Activated CD4-positive, alpha-beta T cell treated with anti-CD3 and anti-CD28 coated beads for 1 hour (primary cell): Measurements from ENCODE around the gene SNED1.

Experiments used
- DNase-seq: peaks from one replicate; pipeline ENCODE4 v3.0.0-alpha.2; 2020

The SNED1 gene

DNA sequence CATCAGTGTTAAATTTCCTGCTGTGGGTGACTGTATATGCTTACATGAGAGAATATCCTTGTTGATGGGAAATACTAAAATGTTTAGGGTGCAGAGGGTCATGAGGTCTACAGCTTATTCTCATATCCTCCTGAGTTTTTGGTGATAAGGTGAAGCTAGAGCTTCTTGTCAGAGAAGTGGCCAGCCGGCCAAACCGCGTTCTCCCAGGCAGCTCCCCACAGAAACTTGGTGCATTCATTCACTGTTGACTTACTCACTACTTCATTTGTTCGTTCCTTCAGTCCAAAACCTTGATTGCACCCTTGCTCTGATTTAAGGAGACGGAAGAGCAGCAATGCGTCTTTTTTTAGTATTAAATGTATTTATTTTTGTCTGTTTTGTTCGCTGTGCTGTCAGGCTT is 8.7 kb downstream of the SNED1 start:
- no peak for DNase-seq

DNA sequence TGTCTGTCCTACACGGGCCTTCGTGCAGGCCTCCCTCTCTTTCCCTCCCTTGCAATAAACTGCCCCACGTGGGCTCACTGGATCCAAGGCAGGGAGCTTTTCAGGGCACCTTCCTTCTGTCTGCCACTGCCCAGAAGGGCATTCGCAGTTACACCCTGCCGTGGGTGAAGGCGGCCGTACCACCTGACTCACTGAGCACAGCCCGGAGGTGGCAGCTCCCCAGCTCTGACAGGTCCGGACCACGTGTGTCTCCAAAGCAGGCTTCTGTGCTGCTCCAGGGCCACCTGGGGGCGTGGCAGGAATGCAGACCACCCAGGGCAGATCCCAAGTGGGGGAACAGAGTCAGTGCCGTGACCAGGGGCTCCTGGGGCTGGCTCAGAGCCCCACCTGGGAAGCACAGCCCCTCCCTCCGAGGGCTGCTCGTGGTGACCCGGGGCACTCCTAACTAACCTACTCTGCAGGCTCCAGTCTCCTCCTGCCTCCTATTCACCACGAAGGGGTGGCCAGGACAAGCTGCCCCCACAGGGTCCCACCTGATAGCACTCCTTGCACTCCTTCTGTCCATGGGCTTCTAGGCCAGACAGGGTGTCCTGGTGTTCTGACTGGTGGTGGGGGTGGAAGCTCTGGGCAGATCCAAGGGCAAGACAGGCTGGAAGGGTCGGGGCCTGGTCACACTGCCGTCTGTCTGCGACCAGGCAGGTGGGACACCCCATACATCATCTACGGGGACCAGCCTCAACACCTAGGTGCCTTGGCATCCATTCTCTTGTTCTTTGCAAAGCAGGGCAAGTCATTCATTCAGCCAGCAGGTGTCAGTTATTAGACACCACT is 9.7 kb downstream of the SNED1 start:
- peak; percentile 6 for DNase-seq

DNA sequence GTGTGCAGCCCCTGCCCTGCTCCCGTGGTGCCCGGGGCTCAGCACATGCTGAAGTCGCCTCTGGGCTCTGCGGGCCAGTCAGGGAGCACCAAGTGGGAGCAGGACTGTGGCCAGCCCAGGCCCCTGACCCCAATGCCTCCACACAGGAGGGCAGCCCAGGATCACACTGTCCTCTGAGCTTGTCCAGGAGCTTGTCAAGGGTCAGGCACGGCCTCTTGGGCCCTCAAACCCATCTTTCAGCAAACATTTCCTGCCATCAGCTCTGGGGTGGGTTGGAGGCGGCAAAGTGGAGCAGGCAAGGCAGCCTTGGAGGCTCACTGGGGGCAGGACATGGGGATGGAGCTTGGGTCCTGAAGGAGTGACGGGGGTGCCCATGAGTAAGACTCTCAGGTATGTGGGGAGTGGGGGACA is 10.3 kb downstream of the SNED1 start:
- no peak for DNase-seq

DNA sequence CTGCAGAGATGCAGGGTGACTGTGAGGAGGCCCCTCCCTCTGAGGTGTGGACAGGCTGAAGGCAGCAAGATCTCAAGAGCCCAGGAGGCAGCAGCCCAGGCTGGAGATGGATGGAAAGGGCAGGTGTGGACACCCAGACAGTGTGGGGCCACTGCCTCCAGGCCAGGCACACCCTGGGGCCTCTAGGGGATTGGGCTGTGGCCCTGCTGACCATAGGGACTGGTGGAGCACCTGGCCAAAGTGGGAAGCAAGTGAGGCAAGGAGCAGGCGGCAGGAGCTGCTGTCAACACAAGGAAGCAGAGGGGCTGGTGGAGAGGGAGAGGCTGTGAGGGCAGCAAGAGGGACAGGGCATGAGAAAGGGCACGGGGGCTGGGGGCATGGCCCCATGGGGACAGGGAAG is 10.8 kb downstream of the SNED1 start:
- no peak for DNase-seq

DNA sequence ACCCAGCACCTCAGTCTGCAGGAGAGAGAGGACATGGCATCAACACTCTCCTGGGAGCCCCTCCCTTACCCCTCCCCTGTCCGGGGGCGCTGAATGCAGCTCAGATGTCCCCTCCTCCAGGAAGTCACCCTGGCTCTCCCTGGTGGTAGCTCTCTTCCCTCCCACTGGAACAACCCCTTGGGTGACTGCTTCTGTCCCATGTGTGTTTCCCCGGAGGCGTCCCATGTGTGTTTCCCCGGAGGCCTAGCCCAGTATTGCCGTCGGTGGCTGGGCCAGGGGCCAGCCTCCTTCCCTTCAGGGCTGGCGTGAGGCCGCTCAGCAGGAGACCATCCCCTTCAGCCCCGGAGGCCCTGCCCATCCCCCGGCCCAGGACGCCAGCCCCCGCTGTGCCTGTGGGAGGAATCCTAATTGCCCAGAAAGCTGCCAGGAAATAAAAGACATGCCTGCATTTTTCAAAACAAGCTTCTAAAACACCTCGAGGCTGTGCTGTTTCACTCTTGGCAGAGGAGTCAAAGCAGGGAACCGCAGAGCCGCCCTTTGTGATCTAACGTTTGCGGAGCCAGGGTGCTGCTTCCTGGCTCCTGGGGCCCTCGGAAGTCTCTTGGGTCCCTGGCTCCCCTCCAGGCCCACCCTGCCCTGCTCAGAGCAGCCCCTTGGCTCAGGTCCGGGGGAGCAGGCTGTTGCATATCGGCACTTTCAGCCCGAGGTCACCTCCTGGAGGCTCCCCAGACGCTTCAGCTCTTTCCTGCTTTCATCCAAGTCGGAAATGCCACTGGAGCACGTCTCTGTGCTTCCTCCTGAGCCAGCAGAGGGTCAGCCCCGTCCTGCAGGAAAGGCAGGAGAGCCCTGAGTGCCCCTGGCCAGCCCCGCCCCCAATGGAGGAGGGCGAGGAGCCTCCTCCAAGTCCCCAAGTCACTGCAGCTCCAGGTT is 11.4 kb downstream of the SNED1 start:
- peak; percentile 15 for DNase-seq

DNA sequence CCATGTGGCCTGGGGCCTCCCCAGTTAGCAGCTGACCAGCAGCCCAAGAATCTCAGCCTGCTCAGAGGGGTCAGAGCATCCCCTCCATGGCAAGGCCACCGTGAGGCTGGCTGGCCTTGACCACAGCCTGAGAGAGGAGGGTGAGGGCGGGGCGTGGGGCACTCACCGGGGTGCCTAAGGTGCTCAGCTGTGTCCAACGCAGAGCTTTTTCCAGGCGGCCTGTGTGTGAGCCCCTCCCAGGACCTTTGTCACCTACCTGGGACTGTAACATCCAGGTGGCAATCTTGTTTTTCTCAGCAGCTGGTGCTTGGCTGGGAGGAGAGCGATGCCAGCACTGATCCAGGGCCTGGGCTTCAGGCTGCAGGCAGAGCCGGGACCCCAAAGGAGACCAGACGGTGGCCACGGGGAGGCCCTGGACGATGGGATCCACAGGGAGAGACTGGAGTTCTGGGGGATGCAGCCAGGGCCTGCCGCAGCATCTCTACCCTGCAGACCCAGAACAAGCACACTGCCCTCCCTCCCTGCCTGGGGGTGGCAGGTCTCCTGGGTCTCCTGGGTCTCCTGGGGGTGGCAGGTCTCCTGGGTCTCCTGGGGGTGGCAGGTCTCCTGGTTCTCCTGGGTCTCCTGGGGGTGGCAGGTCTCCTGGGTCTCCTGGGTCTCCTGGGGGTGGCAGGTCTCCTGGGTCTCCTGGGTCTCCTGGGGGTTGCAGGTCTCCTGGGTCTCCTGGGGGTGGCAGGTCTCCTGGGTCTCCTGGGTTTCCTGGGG is 12.3 kb downstream of the SNED1 start:
- DNase-seq, result peak; percentile 2

DNA sequence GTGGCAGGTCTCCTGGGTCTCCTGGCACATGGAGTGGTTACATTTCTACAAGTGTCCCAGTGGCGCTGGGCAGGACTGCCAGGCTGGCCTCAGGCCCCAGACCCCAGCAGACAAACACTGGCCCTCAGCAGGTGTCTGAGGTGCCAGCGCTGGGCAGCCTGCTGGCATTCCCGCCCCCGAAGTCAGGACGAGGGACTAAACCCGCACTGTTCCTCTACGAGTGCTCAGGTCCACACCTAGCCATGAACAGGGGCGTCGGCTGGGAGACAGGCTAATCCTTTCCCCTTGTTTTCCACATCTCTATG is 12.8 kb downstream of the SNED1 start:
- DNase-seq, result no peak

DNA sequence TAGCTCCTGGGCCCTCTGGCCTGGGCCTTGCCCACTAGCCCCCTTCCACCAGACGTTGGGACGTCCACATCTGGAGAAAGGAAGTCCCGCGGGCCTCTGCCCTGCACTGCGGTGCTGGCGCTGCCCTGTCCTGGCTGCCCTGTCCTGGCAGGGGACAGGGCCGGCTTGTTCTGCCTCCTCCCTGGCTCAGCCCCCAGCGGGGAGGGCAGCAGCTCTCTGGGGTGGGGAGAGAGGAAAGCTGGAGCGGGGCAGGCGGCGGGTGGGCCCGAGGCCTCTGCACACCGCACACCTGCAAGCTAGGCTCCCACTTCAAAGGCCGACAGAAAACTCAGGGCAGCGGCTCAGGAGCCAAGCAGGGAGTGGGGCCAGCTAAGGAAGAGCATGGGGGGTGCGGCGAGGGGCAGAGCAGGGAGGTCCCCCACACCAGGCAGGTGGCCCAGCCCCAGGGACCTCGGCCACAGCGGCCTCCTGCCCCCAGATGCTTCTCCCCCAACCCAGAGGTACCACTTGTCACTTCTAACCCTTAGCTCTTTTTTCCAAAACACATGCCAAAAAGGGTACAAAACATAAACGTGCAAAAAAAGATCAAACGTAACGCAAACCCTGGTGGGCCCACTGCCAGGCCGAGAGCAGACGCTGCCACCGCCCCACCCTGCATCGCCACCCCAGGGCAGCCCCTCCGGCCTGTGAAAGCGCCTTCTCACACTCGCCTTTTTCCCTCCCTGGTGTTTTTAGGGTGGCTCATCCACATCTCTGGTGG is 13.5 kb downstream of the SNED1 start:
- peak; percentile 5 for DNase-seq

DNA sequence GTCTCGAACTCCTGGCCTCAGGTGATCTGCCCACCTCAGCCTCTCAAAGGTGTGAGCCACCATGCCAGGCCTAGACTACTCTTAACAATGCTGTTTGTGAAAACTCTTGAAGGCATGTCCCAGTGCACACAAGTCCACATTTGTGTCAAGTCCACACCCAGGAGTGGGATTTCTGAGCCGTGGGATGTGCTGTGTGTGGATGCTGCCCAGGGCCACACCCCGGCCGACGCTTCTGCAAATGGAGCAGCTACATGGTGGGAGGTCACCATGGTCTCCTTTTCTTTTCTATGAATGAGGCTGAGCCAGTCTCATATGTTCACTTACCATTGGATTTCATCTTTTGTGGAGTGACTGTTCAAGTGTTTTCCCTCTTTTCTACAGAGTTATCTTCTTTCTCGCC is 15.8 kb downstream of the SNED1 start:
- DNase-seq, result no peak

DNA sequence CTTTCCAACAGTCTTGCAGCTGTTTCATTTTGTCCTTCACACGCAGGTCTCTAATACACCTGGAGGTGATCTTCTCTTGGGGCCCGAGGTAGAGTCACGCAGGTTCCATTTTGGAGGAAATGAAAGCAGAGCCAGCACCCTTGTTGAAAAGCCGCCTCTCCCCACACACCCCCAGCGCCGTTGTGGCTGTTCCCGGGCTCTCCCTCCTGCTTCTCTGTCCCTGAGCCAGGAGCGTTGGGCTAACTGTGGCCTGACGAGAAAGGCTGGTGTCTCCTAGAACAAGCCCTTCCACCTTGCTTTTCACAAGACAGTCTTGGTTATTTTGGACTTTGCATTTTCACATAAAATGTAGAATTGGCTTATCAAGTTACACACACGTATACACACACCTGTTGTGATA is 16.3 kb downstream of the SNED1 start:
- peak; percentile 4 for DNase-seq

DNA sequence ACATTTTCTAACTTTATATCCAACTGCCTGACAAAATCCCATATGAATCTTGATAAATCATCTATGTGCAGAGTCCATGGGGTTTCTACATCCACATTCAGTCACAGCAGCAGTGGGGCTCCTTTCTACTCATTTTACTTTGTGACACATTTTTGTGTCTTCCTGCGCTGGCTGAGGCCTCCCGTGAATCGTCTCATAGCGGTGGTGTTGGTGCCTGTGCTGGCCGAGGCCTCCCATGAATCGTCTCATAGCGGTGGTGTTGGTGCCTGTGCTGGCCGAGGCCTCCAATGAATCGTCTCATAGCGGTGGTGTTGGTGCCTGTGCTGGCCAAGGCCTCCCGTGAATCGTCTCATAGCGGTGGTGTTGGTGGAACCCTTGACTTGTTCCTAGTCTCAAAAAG is 17.0 kb downstream of the SNED1 start:
- DNase-seq, result no peak

DNA sequence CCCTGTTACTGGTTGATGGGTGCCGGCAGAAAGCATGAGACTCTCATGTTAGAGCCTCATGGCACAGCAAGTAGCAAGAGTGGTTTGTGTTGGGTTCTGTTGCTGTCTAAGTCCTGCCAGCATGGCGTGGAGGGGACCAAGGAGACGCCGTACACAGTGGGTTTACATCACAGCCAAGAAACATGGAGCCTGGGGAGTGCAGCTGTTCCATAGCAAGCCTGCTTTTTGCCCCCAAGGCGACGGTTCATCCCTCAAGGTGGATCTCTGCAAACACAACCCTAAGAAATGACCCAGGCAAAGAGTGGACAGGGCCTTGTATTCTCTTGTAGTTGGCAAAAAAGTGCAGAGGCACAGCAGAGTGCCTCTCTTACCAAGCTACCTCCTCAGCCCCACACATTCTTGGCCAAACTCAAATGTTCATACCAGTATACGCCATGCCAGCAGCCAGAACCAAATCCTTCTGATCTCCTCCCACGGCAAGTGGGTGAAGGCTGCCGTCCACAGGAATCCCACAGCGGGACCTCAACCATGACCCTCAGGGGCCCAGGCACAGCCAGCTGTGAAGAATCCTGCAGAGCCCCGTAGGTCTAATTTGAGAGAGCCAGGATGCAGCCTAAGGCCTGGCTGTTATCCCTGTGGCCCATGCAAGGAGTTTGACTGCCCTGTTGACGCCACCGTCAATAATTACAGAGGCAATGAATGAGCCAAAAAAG is 19.0 kb downstream of the SNED1 start:
- peak; percentile 7 for DNase-seq

DNA sequence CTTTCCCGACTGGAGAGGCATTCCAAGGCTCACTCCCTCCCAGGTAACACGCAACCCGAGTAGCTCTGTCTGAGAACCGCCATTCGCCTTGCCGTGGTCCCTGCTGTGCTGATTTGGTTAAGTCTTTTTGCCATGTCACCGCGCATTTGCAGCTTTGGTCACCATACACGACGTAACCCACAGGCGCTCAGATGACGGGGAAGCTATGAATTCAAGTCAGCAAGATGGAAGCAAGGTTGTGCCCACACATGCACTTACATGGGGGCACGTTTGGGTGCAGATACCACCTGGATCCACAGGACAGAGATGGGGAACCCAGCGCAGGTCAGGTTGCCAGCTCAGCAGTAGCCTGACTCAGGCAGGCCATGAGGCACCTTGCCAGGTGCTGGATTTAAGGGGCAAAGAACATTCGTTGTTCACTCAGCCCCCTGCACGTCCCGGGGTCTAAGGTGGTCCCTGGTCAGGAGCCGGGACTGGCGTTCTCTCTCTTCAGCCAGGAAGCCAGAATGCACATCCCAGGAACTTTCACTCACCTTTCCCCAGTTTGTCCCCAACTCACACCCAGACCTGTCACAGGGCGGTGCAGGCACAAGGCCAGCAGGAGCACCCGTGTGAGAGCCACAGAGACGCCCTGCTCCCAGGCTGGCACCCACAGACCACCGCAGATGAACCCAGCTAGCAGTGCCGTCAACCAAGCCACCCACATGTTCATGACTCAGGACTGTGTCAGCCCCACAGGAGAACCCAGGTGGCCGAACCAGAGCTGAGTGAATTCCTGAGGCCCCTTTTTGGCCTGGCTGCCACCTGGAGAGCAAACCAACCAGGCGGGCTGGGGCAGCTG is 19.9 kb downstream of the SNED1 start:
- DNase-seq, result peak; percentile 6

DNA sequence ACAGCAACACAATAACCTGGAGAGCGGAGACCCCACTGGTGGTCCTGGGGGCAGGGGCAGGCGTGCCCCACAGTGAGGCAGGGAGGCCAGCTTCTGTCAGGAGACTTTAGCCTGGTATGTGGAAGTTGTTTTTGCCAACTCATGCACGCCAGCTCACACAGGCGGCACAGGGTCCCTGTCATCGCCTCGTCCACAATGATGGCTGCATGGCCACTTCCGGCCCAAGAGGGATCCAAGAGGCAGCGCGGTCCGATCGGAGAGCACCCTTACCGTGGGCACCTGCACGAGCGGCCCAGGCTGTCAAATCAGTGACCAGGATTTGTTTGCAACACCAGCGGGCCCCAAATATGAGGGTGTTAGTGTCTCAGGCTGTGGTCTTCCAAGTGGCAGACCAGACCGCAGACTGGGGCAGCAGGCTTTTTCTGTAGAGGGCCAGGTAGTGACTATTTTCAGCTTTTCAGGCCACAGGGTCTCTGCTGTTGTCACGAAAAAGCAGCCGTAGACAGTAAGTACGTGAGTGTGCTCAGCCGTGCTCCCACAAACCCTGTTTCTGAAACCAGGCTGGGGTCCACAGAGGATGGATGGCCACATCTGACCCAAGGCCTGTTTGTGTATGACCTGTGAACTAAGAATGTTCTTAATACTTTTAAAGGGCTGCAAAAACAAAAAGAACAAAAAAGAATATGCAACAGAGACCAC is 21.2 kb downstream of the SNED1 start:
- no peak for DNase-seq

DNA sequence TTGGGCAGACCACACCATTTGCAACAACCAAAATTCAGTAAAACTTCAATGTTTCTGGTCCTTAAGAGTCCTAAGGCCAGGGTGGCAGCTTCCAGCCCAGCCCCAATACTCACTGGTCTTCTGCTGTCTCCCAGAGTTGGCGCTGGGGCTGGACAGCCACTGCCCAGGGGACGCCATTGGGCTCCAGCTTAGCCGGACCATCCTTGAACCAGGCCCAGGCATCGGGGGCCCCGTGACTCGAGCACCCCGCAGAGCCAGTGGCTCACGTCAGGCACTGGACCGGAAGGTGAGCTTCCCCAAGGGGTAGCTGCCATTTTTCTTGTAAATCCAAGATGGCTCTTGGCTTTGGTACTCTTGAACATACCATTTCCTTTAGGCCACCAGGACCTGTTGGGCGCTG is 21.8 kb downstream of the SNED1 start:
- DNase-seq, result no peak

DNA sequence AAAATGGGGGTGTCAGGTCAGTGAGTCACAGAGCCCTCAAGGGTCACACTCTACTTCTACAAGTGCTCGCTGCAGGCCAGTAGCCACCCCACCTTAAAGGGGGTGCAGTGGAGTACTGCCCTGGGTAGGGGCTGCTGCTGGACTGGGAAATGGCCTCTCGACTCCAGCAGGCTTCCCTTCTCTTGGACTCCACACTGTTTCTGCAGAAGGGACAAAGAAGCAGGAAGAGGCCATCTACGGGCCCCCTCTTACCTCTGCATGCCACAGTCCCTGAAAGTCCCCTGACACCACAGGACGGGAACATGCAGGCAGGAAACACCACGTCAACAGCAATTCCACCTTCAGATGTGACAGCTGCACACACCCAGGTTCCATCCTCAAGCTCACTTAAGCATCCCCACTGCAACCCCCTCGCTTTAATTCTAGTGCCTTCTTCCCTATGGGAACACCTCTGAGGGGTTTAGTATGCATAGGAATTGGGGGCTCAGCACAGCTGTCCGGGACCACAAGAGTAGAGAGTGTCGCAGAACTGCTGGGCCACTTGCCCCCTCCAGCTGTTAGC is 22.3 kb downstream of the SNED1 start:
- no peak for DNase-seq

DNA sequence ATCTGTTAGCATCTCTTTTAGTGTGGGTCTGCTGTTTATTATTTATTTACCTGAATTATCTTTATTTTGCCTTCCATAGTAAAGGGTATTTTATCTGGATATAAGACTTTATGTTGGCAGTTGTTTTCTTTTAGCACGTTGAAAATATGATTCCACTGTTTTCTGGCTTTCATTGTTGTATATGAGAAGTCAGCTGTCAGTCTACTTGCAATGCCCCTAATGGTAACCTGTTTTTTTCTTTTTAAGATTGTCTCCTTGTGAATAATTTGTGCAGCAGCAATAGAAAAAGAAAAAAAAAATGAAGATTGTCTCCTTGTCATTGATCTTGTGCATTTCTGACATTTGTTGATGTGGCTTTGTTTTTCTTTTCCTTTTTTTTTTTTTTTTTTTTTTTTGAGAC is 27.2 kb downstream of the SNED1 start:
- DNase-seq, result no peak

DNA sequence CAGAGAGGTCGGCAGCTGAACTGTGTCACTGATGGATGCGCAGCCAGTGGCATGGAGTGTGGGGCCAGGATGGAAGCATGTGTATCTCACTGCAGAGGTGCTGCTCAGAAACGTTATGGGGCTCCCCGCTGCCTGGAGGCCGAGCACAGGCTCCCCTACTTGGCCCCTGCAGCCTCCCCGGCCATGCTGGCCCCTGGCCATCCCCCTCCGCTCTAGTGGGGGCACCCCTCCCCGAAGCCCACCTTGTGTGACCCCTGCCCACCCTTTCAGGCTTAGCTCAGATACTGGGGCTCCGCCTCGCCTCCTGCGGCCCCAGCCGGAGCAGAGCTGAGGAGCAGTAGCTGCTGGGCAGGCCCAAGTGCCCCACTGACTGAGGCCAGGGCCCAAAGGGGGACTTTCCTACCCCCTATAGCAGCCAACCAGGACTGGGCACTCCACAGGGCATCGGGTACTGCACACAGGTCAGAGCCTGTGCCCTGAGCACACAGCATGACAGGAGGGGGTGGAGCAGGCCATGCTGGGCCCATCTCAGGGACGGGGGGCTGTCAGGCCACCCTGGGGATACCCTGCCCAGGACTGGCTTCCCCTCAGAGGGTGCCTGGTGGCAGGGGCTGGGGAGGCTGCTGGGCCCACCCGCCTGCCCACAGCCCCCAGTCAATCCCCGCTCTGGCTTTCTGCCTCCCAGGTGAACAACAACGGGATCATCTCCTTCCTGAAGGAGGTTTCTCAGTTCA is 31.3 kb downstream of the SNED1 start:
- no peak for DNase-seq

DNA sequence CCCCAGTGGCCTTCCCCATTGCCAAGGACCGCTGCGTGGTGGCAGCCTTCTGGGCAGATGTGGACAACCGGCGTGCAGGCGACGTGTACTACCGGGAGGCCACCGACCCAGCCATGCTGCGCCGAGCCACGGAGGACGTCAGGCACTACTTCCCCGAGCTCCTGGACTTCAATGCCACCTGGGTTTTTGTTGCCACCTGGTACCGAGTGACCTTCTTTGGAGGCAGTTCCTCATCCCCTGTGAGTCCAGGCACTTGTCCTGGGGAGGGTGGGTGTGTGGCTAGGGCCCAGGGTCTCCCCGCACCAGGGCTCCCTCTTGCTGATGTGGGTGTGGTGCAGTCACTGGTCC is 31.9 kb downstream of the SNED1 start:
- DNase-seq, result no peak
